ENCODE measurements around the gene GPAT3. TPM values are rescaled to one million over a fixed set of nuclear protein-coding genes. Genes with fewer than 3 reads are reported as not detected.

Gene GPAT3
- 8.1 and 28.5 TPM in 2 replicates for total RNA-seq

GRCh38 chr4:83535520-83536361, at the start of gene GPAT3:
GPAT3 (plus strand) TSS chr4:83536108; CDS start chr4:83536623, 515 bp downstream.

Small RNAs within 50 kb of the gene (small RNA-seq; reads per million reads assigned to genes)
- not detected for gene RF00019

Other genes with a start within 250 kb of the GPAT3 start
- gene HPSE, start 201.3 kb upstream of the GPAT3 start, total RNA-seq = 1.8 and 3.7 TPM in 2 replicates
- 11.3 and 15.4 TPM in 2 replicates for gene HELQ, start 80.3 kb upstream of the GPAT3 start, total RNA-seq
- 15.2 and 20.6 TPM in 2 replicates for gene MRPS18C, start 80.0 kb upstream of the GPAT3 start, total RNA-seq
- gene ABRAXAS1, start 51.0 kb upstream of the GPAT3 start, total RNA-seq = 13.6 and 15.2 TPM in 2 replicates